ENCODE measurements around the gene PDPK1. TPM values are rescaled to one million over a fixed set of nuclear protein-coding genes. Genes with fewer than 3 reads are reported as not detected.
A peak's percentile ranks its signal among the peaks of the same experiment; 100 is the strongest.

Gene PDPK1
- total RNA-seq, 2 donors from 2014 or later, result 25.0 to 29.5 TPM

- H3K27ac ChIP-seq, result peak overlapping the region; percentile 83 to 98
- H3K36me3 ChIP-seq, result peaks cover 12% of the 10 kb centered on the region
- H3K4me3 ChIP-seq, result peak overlapping the region in 1 of 2 donors; percentile 71
- peaks cover 0 to 63% of the 10 kb centered on the region in 2 donors for H3K4me1 ChIP-seq
- no peak for TF ChIP-seq CTCF (IDR thresholded peaks at IDR 0.05)
- H3K27me3 ChIP-seq, result no peaks in the 10 kb centered on the region
- H3K9me3 ChIP-seq, result no peaks in the 10 kb centered on the region
- DNase-seq (ENCODE audit: low spot score), result no peak
These were observed 18.8 kb upstream of the PDPK1 start for GRCh38 chr16:2518823-2519710.

DNA sequence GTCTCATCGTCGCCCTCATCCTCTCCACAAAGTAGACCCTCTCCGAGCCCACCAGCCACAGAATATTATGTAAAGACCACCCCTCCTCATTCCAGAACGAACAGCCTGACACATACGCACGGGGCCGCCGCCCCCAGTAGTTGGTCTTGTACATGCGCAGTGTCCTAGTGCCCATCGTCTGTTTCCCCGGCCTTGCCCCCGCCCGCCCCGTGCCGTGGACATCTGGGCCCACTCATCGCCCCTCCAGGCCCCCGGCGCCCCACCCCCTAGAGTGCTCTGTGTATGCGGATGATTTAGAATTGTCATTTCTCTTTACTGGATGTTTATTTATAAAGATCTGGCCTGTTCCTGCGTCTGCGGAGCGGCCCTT is 18.1 kb upstream of the PDPK1 start:
- H3K36me3 ChIP-seq, result peaks cover 18% of the 10 kb centered on the region
- peak overlapping the region; percentile 83 to 98 for H3K27ac ChIP-seq
- peaks cover 0 to 63% of the 10 kb centered on the region in 2 donors for H3K4me1 ChIP-seq
- no peak for DNase-seq (ENCODE audit: low spot score)
- no peak for TF ChIP-seq CTCF (IDR thresholded peaks at IDR 0.05)
- H3K9me3 ChIP-seq, result no peaks in the 10 kb centered on the region
- H3K4me3 ChIP-seq, result peak overlapping the region; percentile 17 to 71
- H3K27me3 ChIP-seq, result no peaks in the 10 kb centered on the region

GRCh38 chr16:2520097-2520783 is 17.6 kb upstream of the PDPK1 start, which contains the start of gene AMDHD2:
Gene AMDHD2, plus strand, starts transcription at chr16:2520371. Its CDS starts 88 bp downstream, at chr16:2520459.
- H3K4me1 ChIP-seq, result peaks cover 0 to 58% of the 10 kb centered on the region in 2 donors
- TF ChIP-seq CTCF (IDR thresholded peaks at IDR 0.05), result no peak
- H3K4me3 ChIP-seq, result peak within 1 kb of the TSS; percentile 70 to 71
- no peaks in the 10 kb centered on the region for H3K9me3 ChIP-seq
- peaks cover 19% of the 10 kb centered on the region for H3K36me3 ChIP-seq
- DNase-seq (ENCODE audit: low spot score), result peak; percentile 94
- no peaks in the 10 kb centered on the region for H3K27me3 ChIP-seq
- peak within 1 kb of the TSS; percentile 83 to 98 for H3K27ac ChIP-seq

DNA sequence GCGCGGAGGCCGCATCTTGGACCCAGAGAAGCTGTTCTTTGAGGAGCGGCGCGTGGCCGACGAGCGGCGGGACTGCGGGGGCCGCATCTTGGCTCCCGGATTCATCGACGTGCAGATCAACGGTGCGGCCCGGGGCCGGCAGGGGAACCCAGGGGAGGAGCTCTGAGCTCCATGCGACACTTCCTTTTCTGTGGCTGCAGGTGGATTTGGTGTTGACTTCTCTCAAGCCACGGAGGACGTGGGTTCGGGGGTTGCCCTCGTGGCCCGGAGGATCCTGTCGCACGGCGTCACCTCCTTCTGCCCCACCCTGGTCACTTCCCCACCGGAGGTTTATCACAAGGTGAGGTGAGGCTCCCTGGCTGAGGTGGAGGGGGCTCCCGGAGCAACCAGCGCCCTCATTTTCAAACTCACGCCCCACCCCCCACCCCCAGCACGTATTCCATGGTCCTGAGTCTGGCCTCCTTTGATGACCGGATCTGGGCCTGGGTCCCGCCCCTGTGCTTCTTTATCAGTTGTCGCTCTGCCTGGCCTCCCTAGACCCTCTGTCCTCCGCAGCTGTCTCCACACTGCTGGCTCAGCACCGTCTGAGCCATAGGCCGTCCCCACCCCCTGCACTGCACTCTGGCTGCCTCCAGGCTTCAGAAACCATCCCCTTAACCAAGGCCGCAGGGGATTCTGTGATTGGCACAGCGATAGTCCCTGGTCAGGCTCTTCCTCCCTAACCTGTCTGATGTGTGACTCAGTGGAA is 16.9 kb upstream of the PDPK1 start:
- no peak for DNase-seq (ENCODE audit: low spot score)
- H3K4me3 ChIP-seq, result peak overlapping the region; percentile 70 to 71
- peak overlapping the region; percentile 83 to 98 for H3K27ac ChIP-seq
- no peaks in the 10 kb centered on the region for H3K27me3 ChIP-seq
- peaks cover 0 to 51% of the 10 kb centered on the region in 2 donors for H3K4me1 ChIP-seq
- TF ChIP-seq CTCF (IDR thresholded peaks at IDR 0.05), result no peak
- H3K36me3 ChIP-seq, result peaks cover 19% of the 10 kb centered on the region
- H3K9me3 ChIP-seq, result no peaks in the 10 kb centered on the region

- no peak for DNase-seq (ENCODE audit: low spot score)
- peaks cover 0 to 22% of the 10 kb centered on the region in 2 donors for H3K4me1 ChIP-seq
- no peak for TF ChIP-seq CTCF (IDR thresholded peaks at IDR 0.05)
- no peak overlapping the region for H3K27ac ChIP-seq
- H3K4me3 ChIP-seq, result no peak overlapping the region
- H3K9me3 ChIP-seq, result no peaks in the 10 kb centered on the region
- peaks cover 37% of the 10 kb centered on the region for H3K36me3 ChIP-seq
- H3K27me3 ChIP-seq, result no peaks in the 10 kb centered on the region
These were observed 14.0 kb upstream of the PDPK1 start for GRCh38 chr16:2523801-2524231.

Data from right atrium auricular region (tissue), 2 donors.